Astrocyte (in vitro differentiated cells and primary cell): ENCODE data around the gene NCMAP.

Experiments
- CTCF ChIP-seq: IDR thresholded peaks from 2 replicates; pipeline ENCODE4 v1.5.1; 2011; ENCODE audit warnings: low read depth, mild to moderate bottlenecking, inconsistent platforms, low read length, moderate library complexity; ENCODE audit not compliant: insufficient read depth
- EZH2 ChIP-seq: IDR thresholded peaks from 2 replicates; pipeline ENCODE4 v1.6.1; 2012; ENCODE audit warnings: mild to moderate bottlenecking, low read length, inconsistent platforms; ENCODE audit not compliant: insufficient read depth

GRCh38 chr1:24517898-24518297, 38.0 kb upstream of the NCMAP start:
- no peak for TF ChIP-seq CTCF
- no peak for TF ChIP-seq EZH2
